Peyer's patch (tissue), 4 donors: ENCODE measurements around the gene FLRT3.

Source experiments
- POLR2A ChIP-seq, 2 donors: fragments of 450-650 bp; IDR thresholded peaks; one replicate each; pipeline ENCODE4 v1.5.1; 2017; ENCODE audit warnings: antibody characterized with exemption in 2 of 2, mild to moderate bottlenecking in 2 of 2, moderate library complexity in 2 of 2
- TF ChIP-seq, protein P1 (sequence below), 6 experiments: fragments of 450-650 bp in 4 of 6; fragments of 200-600 bp in 2 of 6; sonication (generic) in 1 of 6; IDR thresholded peaks; one replicate each; pipeline ENCODE4 v1.5.1; 2017 to 2019; ENCODE audit warnings: antibody characterized with exemption in 6 of 6, mild to moderate bottlenecking in 3 of 6, moderate library complexity in 1 of 6

DNA sequence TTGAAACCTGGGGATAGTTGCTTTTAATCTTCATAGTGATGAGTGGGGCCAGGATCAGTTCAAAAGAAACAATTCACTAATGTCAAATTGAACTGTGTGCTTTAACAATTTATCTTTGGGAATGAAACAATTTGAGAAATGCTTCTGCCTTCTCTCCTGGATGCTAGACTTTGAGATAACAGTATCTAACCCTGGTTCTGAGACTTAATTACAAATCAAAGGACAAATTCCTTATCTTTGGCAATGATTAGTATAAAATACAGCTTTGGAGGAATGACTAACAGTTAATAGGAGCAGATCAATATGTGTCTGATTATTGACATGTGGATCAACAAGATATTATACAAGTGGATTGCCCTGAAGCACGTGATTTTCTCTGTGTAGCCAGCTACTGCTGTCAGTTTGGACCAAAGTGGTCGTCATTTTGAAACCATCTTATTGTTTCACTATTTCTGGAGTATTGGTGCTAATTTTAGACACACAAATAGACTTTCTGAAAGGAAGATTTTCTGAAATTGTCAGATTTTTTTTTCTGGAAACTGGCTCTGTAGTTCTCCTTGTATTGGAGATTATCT, 6.2 kb upstream of the FLRT3 start:
- TF ChIP-seq, protein P1, sequence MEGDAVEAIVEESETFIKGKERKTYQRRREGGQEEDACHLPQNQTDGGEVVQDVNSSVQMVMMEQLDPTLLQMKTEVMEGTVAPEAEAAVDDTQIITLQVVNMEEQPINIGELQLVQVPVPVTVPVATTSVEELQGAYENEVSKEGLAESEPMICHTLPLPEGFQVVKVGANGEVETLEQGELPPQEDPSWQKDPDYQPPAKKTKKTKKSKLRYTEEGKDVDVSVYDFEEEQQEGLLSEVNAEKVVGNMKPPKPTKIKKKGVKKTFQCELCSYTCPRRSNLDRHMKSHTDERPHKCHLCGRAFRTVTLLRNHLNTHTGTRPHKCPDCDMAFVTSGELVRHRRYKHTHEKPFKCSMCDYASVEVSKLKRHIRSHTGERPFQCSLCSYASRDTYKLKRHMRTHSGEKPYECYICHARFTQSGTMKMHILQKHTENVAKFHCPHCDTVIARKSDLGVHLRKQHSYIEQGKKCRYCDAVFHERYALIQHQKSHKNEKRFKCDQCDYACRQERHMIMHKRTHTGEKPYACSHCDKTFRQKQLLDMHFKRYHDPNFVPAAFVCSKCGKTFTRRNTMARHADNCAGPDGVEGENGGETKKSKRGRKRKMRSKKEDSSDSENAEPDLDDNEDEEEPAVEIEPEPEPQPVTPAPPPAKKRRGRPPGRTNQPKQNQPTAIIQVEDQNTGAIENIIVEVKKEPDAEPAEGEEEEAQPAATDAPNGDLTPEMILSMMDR (IDR thresholded peaks at IDR 0.05): no peak
- TF ChIP-seq POLR2A (IDR thresholded peaks at IDR 0.05): no peak
